Activated T-cell treated with anti-CD3 and anti-CD28 coated beads, Interleukin-2, amount 50 U/mL, for 72 hours (primary cell): ENCODE results near the gene CDH5. TPM values are rescaled to one million over a fixed set of nuclear protein-coding genes. Genes with fewer than 3 reads are reported as not detected.

ENCODE experiments used
- ATAC-seq, 2 donors: fragments of 150-1000 bp; cut with Tn5 transposase; replicated peaks in 1 of 2; 2 replicates each; pipeline ENCODE4 v1.10.0; 2021; ENCODE audit warnings: moderate library complexity in 2 of 2, mild to moderate bottlenecking in 1 of 2
- DNase-seq, 2 donors: peaks; one replicate each; pipeline ENCODE4 v3.0.0; 2021 to 2022; ENCODE audit warnings: mixed read lengths in 1 of 2
- H3K27ac Mint-ChIP-seq: one replicate; pipeline ENCODE4 v1.8.0; 2022; ENCODE audit warnings: mild to moderate bottlenecking, moderate library complexity, mixed read lengths
- H3K27me3 Mint-ChIP-seq: one replicate; pipeline ENCODE4 v1.8.0; 2022; ENCODE audit warnings: low read depth, mixed read lengths
- H3K36me3 Mint-ChIP-seq, 2 donors: one replicate each; pipeline ENCODE4 v1.8.0; 2022; ENCODE audit warnings: mixed read lengths in 2 of 2, mild to moderate bottlenecking in 1 of 2; ENCODE audit not compliant: insufficient read depth in 2 of 2
- H3K4me1 Mint-ChIP-seq: one replicate; pipeline ENCODE4 v1.8.0; 2022; ENCODE audit warnings: low read depth, mixed read lengths
- H3K4me3 Mint-ChIP-seq, 2 donors: one replicate each; pipeline ENCODE4 v1.8.0; 2022; ENCODE audit warnings: mild to moderate bottlenecking in 2 of 2, mixed read lengths in 2 of 2, moderate library complexity in 2 of 2
- H3K9me3 Mint-ChIP-seq, 2 donors: one replicate each; pipeline ENCODE4 v1.8.0; 2022; ENCODE audit warnings: mixed read lengths in 2 of 2
- total RNA-seq, 2 donors: library from RNA; stranded (reverse); gene quantifications; one replicate each; pipeline ENCODE4 v1.2.3, GENCODE V29; 2022

Gene CDH5
- total RNA-seq, 2 donors from 2014 or later, result not detected

- no peak for DNase-seq
- H3K4me1 Mint-ChIP-seq, result no peaks in the 10 kb centered on the region
- peaks cover 0 to 3% of the 10 kb centered on the region in 2 donors for H3K36me3 Mint-ChIP-seq
- H3K4me3 Mint-ChIP-seq, result no peak overlapping the region
- peaks cover 10 to 11% of the 10 kb centered on the region in 2 donors for H3K9me3 Mint-ChIP-seq
- no peak for ATAC-seq
- no peak overlapping the region for H3K27ac Mint-ChIP-seq
- no peaks in the 10 kb centered on the region for H3K27me3 Mint-ChIP-seq
Measured at GRCh38 chr16:66382171-66382965, 15.9 kb downstream of the CDH5 start.

GRCh38 chr16:66382966-66383299 is 16.4 kb downstream of the CDH5 start:
- Mint-ChIP-seq H3K27me3 (no peaks in the 10 kb centered on the region), H3K27ac (no peak overlapping the region), H3K9me3 (peaks cover 10 to 11% of the 10 kb centered on the region in 2 donors), H3K4me3 (no peak overlapping the region), H3K4me1 (no peaks in the 10 kb centered on the region), H3K36me3 (peaks cover 0 to 3% of the 10 kb centered on the region in 2 donors)
- DNase-seq (no peak), ATAC-seq (no peak)

GRCh38 chr16:66383551-66383950 is 17.1 kb downstream of the CDH5 start:
- peaks cover 10 to 11% of the 10 kb centered on the region in 2 donors for H3K9me3 Mint-ChIP-seq
- no peak overlapping the region for H3K27ac Mint-ChIP-seq
- no peak overlapping the region for H3K4me3 Mint-ChIP-seq
- peaks cover 0 to 3% of the 10 kb centered on the region in 2 donors for H3K36me3 Mint-ChIP-seq
- DNase-seq (no peak), ATAC-seq (no peak)
- no peaks in the 10 kb centered on the region for H3K27me3 Mint-ChIP-seq
- no peaks in the 10 kb centered on the region for H3K4me1 Mint-ChIP-seq

- Mint-ChIP-seq H3K9me3 (peaks cover 3% of the 10 kb centered on the region in 2 donors), H3K4me3 (no peak overlapping the region), H3K27me3 (no peaks in the 10 kb centered on the region)
Measured at GRCh38 chr16:66385415-66385814, 18.9 kb downstream of the CDH5 start.

GRCh38 chr16:66386629-66387622 is 20.4 kb downstream of the CDH5 start:
- Mint-ChIP-seq H3K36me3 (no peaks in the 10 kb centered on the region), H3K9me3 (no peaks in the 10 kb centered on the region), H3K27ac (no peak overlapping the region), H3K4me1 (no peaks in the 10 kb centered on the region), H3K4me3 (no peak overlapping the region), H3K27me3 (no peaks in the 10 kb centered on the region)
- no peak for ATAC-seq
- DNase-seq, result no peak

More at GRCh38 chr16:66385415-66385814, 18.9 kb downstream of the CDH5 start:
- Mint-ChIP-seq H3K27ac (no peak overlapping the region), H3K4me1 (no peaks in the 10 kb centered on the region), H3K36me3 (peaks cover 0 to under 1% of the 10 kb centered on the region in 2 donors)
- ATAC-seq (no peak), DNase-seq (no peak)

- Mint-ChIP-seq H3K9me3 (no peaks in the 10 kb centered on the region), H3K4me1 (no peaks in the 10 kb centered on the region), H3K36me3 (no peaks in the 10 kb centered on the region), H3K4me3 (no peak overlapping the region), H3K27me3 (no peaks in the 10 kb centered on the region), H3K27ac (no peak overlapping the region)
- ATAC-seq (no peak), DNase-seq (no peak)
Measured at GRCh38 chr16:66387817-66388332, 21.4 kb downstream of the CDH5 start.

GRCh38 chr16:66388350-66389139 is 22.1 kb downstream of the CDH5 start:
- H3K9me3 Mint-ChIP-seq, result no peaks in the 10 kb centered on the region
- ATAC-seq (no peak), DNase-seq (no peak)
- no peaks in the 10 kb centered on the region for H3K27me3 Mint-ChIP-seq
- no peak overlapping the region for H3K4me3 Mint-ChIP-seq
- no peak overlapping the region for H3K27ac Mint-ChIP-seq
- no peaks in the 10 kb centered on the region for H3K4me1 Mint-ChIP-seq
- no peaks in the 10 kb centered on the region for H3K36me3 Mint-ChIP-seq

GRCh38 chr16:66389256-66390176 is 23.0 kb downstream of the CDH5 start:
- H3K27ac Mint-ChIP-seq, result no peak overlapping the region
- H3K4me1 Mint-ChIP-seq, result no peaks in the 10 kb centered on the region
- H3K4me3 Mint-ChIP-seq, result no peak overlapping the region
- no peak for DNase-seq
- no peak for ATAC-seq
- no peaks in the 10 kb centered on the region for H3K27me3 Mint-ChIP-seq
- H3K36me3 Mint-ChIP-seq, result no peaks in the 10 kb centered on the region
- no peaks in the 10 kb centered on the region for H3K9me3 Mint-ChIP-seq

GRCh38 chr16:66390346-66391108 is 24.0 kb downstream of the CDH5 start:
- Mint-ChIP-seq H3K27me3 (no peaks in the 10 kb centered on the region), H3K9me3 (no peaks in the 10 kb centered on the region), H3K36me3 (no peaks in the 10 kb centered on the region), H3K27ac (no peak overlapping the region), H3K4me3 (no peak overlapping the region), H3K4me1 (no peaks in the 10 kb centered on the region)
- DNase-seq (no peak), ATAC-seq (no peak)

- H3K4me3 Mint-ChIP-seq, result no peak overlapping the region
- H3K27ac Mint-ChIP-seq, result no peak overlapping the region
- H3K27me3 Mint-ChIP-seq, result no peaks in the 10 kb centered on the region
- H3K4me1 Mint-ChIP-seq, result no peaks in the 10 kb centered on the region
- ATAC-seq, result no peak
- H3K36me3 Mint-ChIP-seq, result no peaks in the 10 kb centered on the region
- H3K9me3 Mint-ChIP-seq, result no peaks in the 10 kb centered on the region
- DNase-seq, result no peak
Measured at GRCh38 chr16:66391726-66392670, 25.5 kb downstream of the CDH5 start.
